Lower lobe of right lung (tissue), 2 donors: ENCODE results near the gene SEPTIN10. TPM values are rescaled to one million over a fixed set of nuclear protein-coding genes. Genes with fewer than 3 reads are reported as not detected.

Experiments
- ATAC-seq, 2 donors: fragments of 200-7000 bp; cut with Tn5 transposase; one replicate each; pipeline ENCODE4 v1.9.1; 2020 to 2022; ENCODE audit warnings: mild to moderate bottlenecking in 2 of 2, moderate library complexity in 2 of 2
- DNase-seq: peaks from one replicate; pipeline ENCODE4 v3.0.0-alpha.2; 2020
- H3K27ac ChIP-seq: fragments of 200-600 bp; one replicate; pipeline ENCODE4 v1.8.0; 2022
- H3K27me3 ChIP-seq: fragments of 200-600 bp; one replicate; pipeline ENCODE4 v1.8.0; 2022; ENCODE audit warnings: low read depth
- H3K36me3 ChIP-seq: fragments of 200-600 bp; one replicate; pipeline ENCODE4 v1.8.0; 2022; ENCODE audit warnings: mild to moderate bottlenecking
- H3K4me1 ChIP-seq: fragments of 200-600 bp; one replicate; pipeline ENCODE4 v1.8.0; 2022
- H3K4me3 ChIP-seq: fragments of 200-600 bp; one replicate; pipeline ENCODE4 v1.8.0; 2022; ENCODE audit warnings: mild to moderate bottlenecking
- H3K9me3 ChIP-seq: fragments of 200-600 bp; one replicate; pipeline ENCODE4 v1.8.0; 2022
- intact Hi-C: fragments of 100-400 bp; cut with DNase I; formaldehyde crosslinking; loops from one replicate; pipeline ENCODE4 v1.11.0; 2022
- total RNA-seq: library from RNA; stranded (reverse); fragmentation: NEBNext Ultra II Directional; extraction: Animal tissue kit (Norgen Biotek cat#: 25700); gene quantifications from one replicate; pipeline ENCODE4 v1.2.1, GENCODE V29; 2021
- TF ChIP-seq, protein P1 (sequence below): fragments of 200-600 bp; IDR thresholded peaks from one replicate; pipeline ENCODE4 v1.8.0; 2022; ENCODE audit warnings: antibody characterized with exemption, mild to moderate bottlenecking
- donor health status: DM: no; HTN: yes; CAD: no; lungs with severe emphysema.

Gene SEPTIN10
- total RNA-seq, 1 donor from 2014 or later: 86.9 TPM

DNA sequence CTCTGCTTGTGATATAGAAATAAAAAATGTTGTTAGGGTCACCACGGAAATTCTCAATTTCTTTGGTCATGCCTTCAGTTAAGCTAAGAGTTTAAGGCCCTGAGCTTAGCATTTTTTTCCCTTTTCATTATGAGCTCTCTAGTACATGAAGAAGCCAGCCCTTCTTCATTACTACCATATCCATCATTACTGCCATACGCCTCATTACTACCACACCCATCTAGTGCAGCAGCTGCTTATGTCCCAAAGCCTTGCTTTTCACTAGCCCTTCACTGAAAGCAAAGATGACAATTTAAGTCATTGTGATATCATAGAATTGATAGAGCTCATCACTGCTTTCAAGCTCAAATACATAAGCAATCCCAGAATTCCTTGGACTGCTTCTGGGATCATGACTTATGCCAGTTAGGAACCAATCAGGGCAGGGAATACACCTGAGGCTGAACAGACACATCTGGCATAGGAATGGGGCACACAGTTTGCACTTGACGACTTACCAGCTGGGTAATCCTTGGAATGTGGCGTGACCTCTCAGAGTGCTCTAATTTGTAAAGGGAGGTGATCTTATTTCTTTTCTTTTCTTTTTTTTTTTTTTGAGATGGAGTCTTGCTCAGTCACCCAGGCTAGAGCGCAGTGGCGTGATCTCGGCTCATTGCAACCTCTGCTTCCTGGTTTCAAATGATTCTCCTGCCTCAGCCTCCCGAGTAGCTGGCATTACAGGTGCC, 40.7 kb upstream of the SEPTIN10 start:
- H3K27ac ChIP-seq: no peak overlapping the region
- H3K36me3 ChIP-seq: no peaks in the 10 kb centered on the region
- no peaks in the 10 kb centered on the region for H3K9me3 ChIP-seq
- DNase-seq: no peak
- no peaks in the 10 kb centered on the region for H3K27me3 ChIP-seq
- no peak overlapping the region for H3K4me3 ChIP-seq
- intact Hi-C loops: no loop called here
- TF ChIP-seq, protein P1, sequence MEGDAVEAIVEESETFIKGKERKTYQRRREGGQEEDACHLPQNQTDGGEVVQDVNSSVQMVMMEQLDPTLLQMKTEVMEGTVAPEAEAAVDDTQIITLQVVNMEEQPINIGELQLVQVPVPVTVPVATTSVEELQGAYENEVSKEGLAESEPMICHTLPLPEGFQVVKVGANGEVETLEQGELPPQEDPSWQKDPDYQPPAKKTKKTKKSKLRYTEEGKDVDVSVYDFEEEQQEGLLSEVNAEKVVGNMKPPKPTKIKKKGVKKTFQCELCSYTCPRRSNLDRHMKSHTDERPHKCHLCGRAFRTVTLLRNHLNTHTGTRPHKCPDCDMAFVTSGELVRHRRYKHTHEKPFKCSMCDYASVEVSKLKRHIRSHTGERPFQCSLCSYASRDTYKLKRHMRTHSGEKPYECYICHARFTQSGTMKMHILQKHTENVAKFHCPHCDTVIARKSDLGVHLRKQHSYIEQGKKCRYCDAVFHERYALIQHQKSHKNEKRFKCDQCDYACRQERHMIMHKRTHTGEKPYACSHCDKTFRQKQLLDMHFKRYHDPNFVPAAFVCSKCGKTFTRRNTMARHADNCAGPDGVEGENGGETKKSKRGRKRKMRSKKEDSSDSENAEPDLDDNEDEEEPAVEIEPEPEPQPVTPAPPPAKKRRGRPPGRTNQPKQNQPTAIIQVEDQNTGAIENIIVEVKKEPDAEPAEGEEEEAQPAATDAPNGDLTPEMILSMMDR: no peak
- ATAC-seq: no peak
- no peaks in the 10 kb centered on the region for H3K4me1 ChIP-seq

DNA sequence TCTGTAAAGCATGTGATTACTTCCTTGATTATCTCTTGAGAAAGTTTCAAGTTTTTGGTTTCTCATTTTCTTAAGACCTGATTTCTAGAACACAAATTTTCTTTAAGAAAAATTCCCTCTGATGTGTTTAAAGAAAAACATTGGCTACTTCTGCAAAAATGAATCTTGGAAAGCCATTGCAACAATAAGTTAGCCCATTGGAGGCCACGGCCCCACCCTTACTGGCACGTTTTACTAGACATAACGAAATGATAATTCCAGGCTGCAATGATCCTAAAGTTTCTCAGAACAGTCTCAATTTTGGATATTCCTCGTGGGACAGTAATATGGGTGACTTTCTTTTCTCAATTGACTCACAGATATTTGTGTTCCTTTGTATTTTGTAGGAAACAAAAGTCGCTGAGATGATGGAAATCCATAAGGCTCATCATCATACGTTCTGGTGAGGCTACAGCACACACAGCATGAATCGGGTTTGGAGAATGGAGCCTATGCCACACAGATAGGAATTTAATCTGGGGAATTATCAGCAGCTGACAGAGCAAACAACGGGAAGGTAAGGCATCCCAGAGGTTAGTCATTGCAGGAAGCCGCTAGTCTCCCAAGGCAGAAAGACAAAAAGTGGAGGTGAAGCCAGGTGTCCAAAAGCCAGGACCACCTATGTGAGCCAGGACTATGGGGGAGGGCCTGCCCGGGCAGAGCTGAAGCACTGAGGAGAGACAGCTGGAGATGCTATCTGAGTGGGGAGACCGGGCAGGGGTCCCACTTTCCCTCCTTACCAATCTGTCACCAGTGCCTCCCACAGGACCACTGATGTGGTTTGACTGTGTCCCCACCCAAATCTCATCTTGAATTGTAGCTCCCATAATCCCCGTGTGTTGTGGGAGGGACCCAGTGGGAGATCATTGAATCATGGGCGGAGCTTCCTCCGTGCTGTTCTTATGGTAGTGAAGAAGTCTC, 36.2 kb upstream of the SEPTIN10 start:
- Histone ChIP-seq H3K4me1 (peaks cover 5% of the 10 kb centered on the region), H3K27ac (no peak overlapping the region), H3K4me3 (no peak overlapping the region), H3K9me3 (no peaks in the 10 kb centered on the region), H3K27me3 (no peaks in the 10 kb centered on the region), H3K36me3 (no peaks in the 10 kb centered on the region)
- TF ChIP-seq, protein P1: no peak
- intact Hi-C loops: no loop called here
- DNase-seq (no peak), ATAC-seq (no peak)

DNA sequence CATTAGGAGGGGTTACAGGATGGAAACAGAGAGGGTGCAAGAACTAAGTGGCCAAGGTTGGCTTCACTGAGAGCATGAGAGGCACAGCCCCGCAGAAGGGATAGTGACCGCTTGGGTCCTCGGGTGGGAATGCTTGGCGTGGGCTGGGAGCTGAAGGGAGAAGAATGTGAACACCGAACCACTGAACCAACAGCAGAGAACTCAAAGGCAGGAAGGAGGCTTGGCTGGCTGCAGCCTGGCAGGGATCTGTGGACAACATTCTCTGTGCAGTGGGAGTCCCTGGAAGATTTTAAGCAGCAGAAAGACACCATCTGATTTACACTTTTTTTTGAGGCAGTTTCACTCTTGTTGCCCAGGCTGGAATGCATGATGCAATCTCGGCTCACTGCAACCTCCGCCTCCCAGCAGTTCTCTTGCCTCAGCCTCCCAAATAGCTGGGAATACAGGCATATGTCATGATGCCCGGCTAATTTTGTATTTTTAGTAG, 34.3 kb upstream of the SEPTIN10 start:
- H3K27ac ChIP-seq: no peak overlapping the region
- peaks cover 16% of the 10 kb centered on the region for H3K4me1 ChIP-seq
- no peak for ATAC-seq
- TF ChIP-seq, protein P1: no peak
- intact Hi-C loops: no loop called here
- H3K27me3 ChIP-seq: no peaks in the 10 kb centered on the region
- H3K4me3 ChIP-seq: no peak overlapping the region
- H3K9me3 ChIP-seq: no peaks in the 10 kb centered on the region
- DNase-seq: no peak
- no peaks in the 10 kb centered on the region for H3K36me3 ChIP-seq

DNA sequence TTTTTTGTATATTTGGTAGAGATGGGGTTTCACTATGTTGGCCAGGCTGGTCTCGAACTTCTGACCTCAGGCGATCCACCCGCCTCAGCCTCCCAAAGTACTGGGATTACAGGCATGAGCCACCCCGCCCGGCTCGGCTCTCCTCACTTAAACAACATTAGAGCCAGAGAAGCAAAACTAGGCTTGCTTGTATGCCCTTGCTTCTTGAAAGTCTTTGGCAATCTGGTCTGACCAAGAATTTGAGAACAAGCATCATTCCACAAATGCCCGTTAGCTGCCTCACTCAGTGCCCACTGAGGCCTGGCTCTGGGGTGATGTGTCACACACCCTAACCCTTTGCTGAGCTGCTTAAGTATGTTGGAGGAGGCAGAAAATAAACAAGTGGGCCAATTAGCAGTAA, 33.9 kb upstream of the SEPTIN10 start:
- Histone ChIP-seq H3K9me3 (no peaks in the 10 kb centered on the region), H3K36me3 (no peaks in the 10 kb centered on the region), H3K4me3 (no peak overlapping the region), H3K27me3 (no peaks in the 10 kb centered on the region), H3K27ac (no peak overlapping the region), H3K4me1 (peaks cover 16% of the 10 kb centered on the region)
- TF ChIP-seq, protein P1: no peak
- no peak for DNase-seq
- peak in 1 of 2 donors; percentile 49 for ATAC-seq
- intact Hi-C loops: no loop called here

DNA sequence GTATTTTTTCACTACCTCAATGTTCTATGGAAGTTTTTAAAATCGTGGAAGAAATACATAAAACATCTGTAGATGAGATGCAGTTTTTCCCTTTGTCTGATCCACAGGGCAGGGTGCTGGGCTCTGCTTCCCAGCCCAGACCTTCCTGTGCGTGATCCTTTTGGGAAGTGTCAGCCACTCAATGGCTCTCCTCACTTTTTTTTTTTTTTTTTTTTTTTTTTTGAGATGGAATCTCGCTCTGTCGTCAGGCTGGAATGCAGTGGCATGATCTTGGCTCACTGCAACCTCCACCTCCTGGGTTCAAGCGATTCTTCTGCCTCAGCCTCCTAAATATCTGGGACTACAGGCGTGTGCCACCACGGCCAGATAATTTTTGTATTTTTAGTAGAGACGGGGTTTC, 33.2 kb upstream of the SEPTIN10 start:
- no peaks in the 10 kb centered on the region for H3K27me3 ChIP-seq
- no peak overlapping the region for H3K27ac ChIP-seq

More for the DNA sequence above, 33.2 kb upstream of the SEPTIN10 start:
- TF ChIP-seq, protein P1: no peak
- intact Hi-C loops: no loop called here
- H3K4me1 ChIP-seq: peaks cover 16% of the 10 kb centered on the region
- no peaks in the 10 kb centered on the region for H3K36me3 ChIP-seq
- no peak for DNase-seq
- no peaks in the 10 kb centered on the region for H3K9me3 ChIP-seq
- no peak for ATAC-seq
- H3K4me3 ChIP-seq: no peak overlapping the region
